PC-9 (cell line): ENCODE results near the gene EDRF1. TPM values are rescaled to one million over a fixed set of nuclear protein-coding genes. Genes with fewer than 3 reads are reported as not detected.

Source experiments
- BruUV-seq: library from RNA; stranded (reverse); fragments of 400-500 nt; replicated peaks from 2 replicates; lab custom pipeline; 2021; lab: Mats Ljungman, UMichigan
- CTCF ChIA-PET: fragments of 300-600 bp; sonication (Branson Sonifier 250); formaldehyde crosslinking; loops from one replicate; lab custom pipeline; 2022; ENCODE audit warnings: antibody characterized with exemption; lab: Charles Lee
- POLR2A ChIA-PET: fragments of 300-600 bp; sonication (Branson Sonifier 250); formaldehyde crosslinking; loops from one replicate; lab custom pipeline; 2022; ENCODE audit warnings: antibody characterized with exemption; ENCODE audit not compliant: unreplicated experiment; lab: Charles Lee
- DNase-seq, 2 experiments: peaks; one replicate each; pipeline versions ENCODE4 v3.0.0 to v3.0.0-alpha.2; 2015 to 2022; ENCODE audit warnings: mixed read lengths in 1 of 2
- H2AFZ ChIP-seq: fragments of 200-600 bp; sonication (generic); 2 replicates; pipeline ENCODE4 v1.8.1; 2017; ENCODE audit warnings: antibody characterized with exemption
- H3F3A ChIP-seq: fragments of 200-600 bp; sonication (generic); 2 replicates; pipeline ENCODE4 v1.8.1; 2017; ENCODE audit warnings: antibody characterized with exemption, mild to moderate bottlenecking, low read depth; ENCODE audit not compliant: insufficient read depth
- H3K27ac ChIP-seq: fragments of 200-600 bp; sonication (generic); 2 replicates; pipeline ENCODE4 v1.6.1; 2016; ENCODE audit warnings: mixed run types
- H3K27me3 ChIP-seq: fragments of 200-600 bp; sonication (generic); 2 replicates; pipeline ENCODE4 v1.6.1; 2016; ENCODE audit warnings: low read depth, mixed run types; ENCODE audit not compliant: insufficient read depth
- H3K36me3 ChIP-seq: fragments of 200-600 bp; sonication (generic); 2 replicates; pipeline ENCODE4 v1.6.1; 2016; ENCODE audit warnings: low read depth, mixed run types
- H3K4me1 ChIP-seq: fragments of 200-600 bp; sonication (generic); replicated peaks from 2 replicates; pipeline ENCODE4 v1.6.1; 2016; ENCODE audit warnings: mixed run types; ENCODE audit not compliant: insufficient read depth
- H3K4me2 ChIP-seq: fragments of 200-600 bp; sonication (generic); 2 replicates; pipeline ENCODE4 v1.6.1; 2017; ENCODE audit warnings: mixed run types
- H3K4me3 ChIP-seq: fragments of 200-600 bp; sonication (generic); 2 replicates; pipeline ENCODE4 v1.6.1; 2016; ENCODE audit warnings: mixed run types
- H3K79me2 ChIP-seq: fragments of 200-600 bp; sonication (generic); 2 replicates; pipeline ENCODE4 v1.6.1; 2017; ENCODE audit warnings: low read depth, mixed run types
- H3K9me2 ChIP-seq: fragments of 200-600 bp; sonication (generic); 2 replicates; pipeline ENCODE4 v1.8.1; 2017; ENCODE audit warnings: mild to moderate bottlenecking; ENCODE audit not compliant: insufficient read depth
- H3K9me3 ChIP-seq: fragments of 200-600 bp; sonication (generic); 2 replicates; pipeline ENCODE4 v1.8.1; 2016; ENCODE audit warnings: low read depth; ENCODE audit not compliant: insufficient read depth
- H4K20me1 ChIP-seq: fragments of 200-600 bp; sonication (generic); 2 replicates; pipeline ENCODE4 v1.8.1; 2017; ENCODE audit not compliant: insufficient read depth
- CTCF ChIP-seq: fragments of 200-600 bp; sonication (generic); conservative IDR thresholded peaks from 2 replicates; pipeline ENCODE4 v1.6.1; 2017; ENCODE audit warnings: mixed run types, antibody characterized with exemption, mild to moderate bottlenecking, moderate library complexity
- EZH2 ChIP-seq: fragments of 200-600 bp; sonication (generic); IDR thresholded peaks from 2 replicates; pipeline ENCODE4 v1.8.0; 2017; ENCODE audit warnings: antibody characterized with exemption, low read depth
- intact Hi-C: fragments of 100-400 bp; cut with micrococcal nuclease; formaldehyde crosslinking; loops from one replicate; pipeline ENCODE4 v1.10.0; 2022; ENCODE audit not compliant: unreplicated experiment
- total RNA-seq: library from RNA; stranded (reverse); gene quantifications from 2 replicates; pipeline ENCODE4 v1.2.3, GENCODE V29; 2021

EDRF1 gene
- total RNA-seq, 1 experiment from 2014 or later = 21.7 TPM

GRCh38 chr10:125683063-125683462, 36.4 kb upstream of the EDRF1 start, which contains the start of gene TEX36:
TEX36 (minus strand) TSS chr10:125683163; CDS start chr10:125682989, 174 bp downstream.
- Histone ChIP-seq H3K9me3 (no peaks in the 10 kb centered on the region), H3K27ac (no peak within 1 kb of the TSS), H3K4me2 (no peak within 1 kb of the TSS), H2AFZ (no peak within 1 kb of the TSS), H4K20me1 (no peaks in the 10 kb centered on the region), H3K79me2 (no peaks in the 10 kb centered on the region), H3K36me3 (no peaks in the 10 kb centered on the region), H3K9me2 (no peaks in the 10 kb centered on the region), H3K4me3 (no peak within 1 kb of the TSS), H3F3A (no peaks in the 10 kb centered on the region), H3K4me1 (no peaks in the 10 kb centered on the region), H3K27me3 (no peaks in the 10 kb centered on the region)
- POLR2A ChIA-PET = interaction anchor here (0.6 kb wide), 1 partner anchor 22 kb away, joined by 3 read pairs; no protein-coding TSS in a partner anchor
- TF ChIP-seq EZH2 = no peak
- CTCF ChIA-PET = no interaction called here
- intact Hi-C loops = no loop called here
- DNase-seq = no peak
- no TSS peak for BruUV-seq

GRCh38 chr10:125683821-125684220, 35.7 kb upstream of the EDRF1 start:
- BruUV-seq = no TSS peak
- no peaks in the 10 kb centered on the region for H3K79me2 ChIP-seq
- POLR2A ChIA-PET = no interaction called here

GRCh38 chr10:125684581-125684980, 34.9 kb upstream of the EDRF1 start:
- Histone ChIP-seq H3F3A (no peaks in the 10 kb centered on the region), H3K9me2 (no peaks in the 10 kb centered on the region), H2AFZ (no peak overlapping the region), H3K9me3 (no peaks in the 10 kb centered on the region), H3K27me3 (no peaks in the 10 kb centered on the region), H3K27ac (no peak overlapping the region), H3K4me2 (no peak overlapping the region), H3K4me1 (no peaks in the 10 kb centered on the region), H3K79me2 (no peaks in the 10 kb centered on the region), H3K4me3 (no peak overlapping the region), H3K36me3 (no peaks in the 10 kb centered on the region), H4K20me1 (no peaks in the 10 kb centered on the region)
- CTCF ChIA-PET = no interaction called here
- BruUV-seq = no TSS peak
- POLR2A ChIA-PET = no interaction called here
- intact Hi-C loops = no loop called here
- no peak for DNase-seq
- no peak for TF ChIP-seq EZH2

More at GRCh38 chr10:125683821-125684220, 35.7 kb upstream of the EDRF1 start:
- Histone ChIP-seq H3K9me3 (no peaks in the 10 kb centered on the region), H2AFZ (no peak overlapping the region), H3K4me1 (no peaks in the 10 kb centered on the region), H3K36me3 (no peaks in the 10 kb centered on the region), H4K20me1 (no peaks in the 10 kb centered on the region), H3K27ac (no peak overlapping the region), H3K27me3 (no peaks in the 10 kb centered on the region), H3F3A (no peaks in the 10 kb centered on the region), H3K4me2 (no peak overlapping the region), H3K9me2 (no peaks in the 10 kb centered on the region), H3K4me3 (no peak overlapping the region)
- intact Hi-C loops = no loop called here
- CTCF ChIA-PET = no interaction called here
- TF ChIP-seq EZH2 = no peak
- TF ChIP-seq CTCF = no peak
- no peak for DNase-seq

GRCh38 chr10:125687507-125688185, 31.9 kb upstream of the EDRF1 start:
- ChIA-PET CTCF (no interaction called here), POLR2A (no interaction called here)
- Histone ChIP-seq H3K36me3 (no peaks in the 10 kb centered on the region), H3K79me2 (no peaks in the 10 kb centered on the region), H3K27me3 (no peaks in the 10 kb centered on the region), H3K9me2 (no peaks in the 10 kb centered on the region), H3K4me2 (no peak overlapping the region), H2AFZ (no peak overlapping the region), H3K4me3 (no peak overlapping the region), H4K20me1 (no peaks in the 10 kb centered on the region), H3K4me1 (no peaks in the 10 kb centered on the region), H3F3A (no peaks in the 10 kb centered on the region), H3K27ac (no peak overlapping the region), H3K9me3 (no peaks in the 10 kb centered on the region)
- intact Hi-C loops = no loop called here
- TF ChIP-seq CTCF (no peak), EZH2 (no peak)
- DNase-seq = no peak
- BruUV-seq = no TSS peak
